Measurements from ENCODE around the gene NOS2. TPM values are rescaled to one million over a fixed set of nuclear protein-coding genes. Genes with fewer than 3 reads are reported as not detected.
"Not testable (repeated sequence)": the region's sequence is repeated elsewhere in the genome, so short reads cannot be mapped to it uniquely, and the experiment has no call there.

The NOS2 gene
- total RNA-seq, 1 experiment from 2014 or later, result 0.67 TPM

GRCh38 chr17:27846042-27846655 is 45.8 kb upstream of the NOS2 start:
- no peaks in the 10 kb centered on the region for H3K4me1 ChIP-seq (ENCODE audit: insufficient read depth, low read length, poor library complexity, severe bottlenecking)
- H3K27me3 ChIP-seq (replicated peaks; ENCODE audit: insufficient read depth, low read depth, low read length, poor library complexity), result no peaks in the 10 kb centered on the region
- DNase-seq (ENCODE audit: low spot score), result no peak
- BruUV-seq (replicated peaks), result no TSS peak
- intact Hi-C loops (cut with micrococcal nuclease; ENCODE audit: unreplicated experiment), result no loop called here
- POLR2A ChIA-PET (ENCODE audit: low non-redundant PET), result no interaction called here
- no peaks in the 10 kb centered on the region for H3K9me3 ChIP-seq (ENCODE audit: low read depth, low read length, poor library complexity, severe bottlenecking)
- no peak for TF ChIP-seq EZH2 (IDR thresholded peaks at IDR 0.05; ENCODE audit: borderline replicate concordance, low read depth, low read length, poor library complexity, severe bottlenecking)
- TF ChIP-seq, protein P1, sequence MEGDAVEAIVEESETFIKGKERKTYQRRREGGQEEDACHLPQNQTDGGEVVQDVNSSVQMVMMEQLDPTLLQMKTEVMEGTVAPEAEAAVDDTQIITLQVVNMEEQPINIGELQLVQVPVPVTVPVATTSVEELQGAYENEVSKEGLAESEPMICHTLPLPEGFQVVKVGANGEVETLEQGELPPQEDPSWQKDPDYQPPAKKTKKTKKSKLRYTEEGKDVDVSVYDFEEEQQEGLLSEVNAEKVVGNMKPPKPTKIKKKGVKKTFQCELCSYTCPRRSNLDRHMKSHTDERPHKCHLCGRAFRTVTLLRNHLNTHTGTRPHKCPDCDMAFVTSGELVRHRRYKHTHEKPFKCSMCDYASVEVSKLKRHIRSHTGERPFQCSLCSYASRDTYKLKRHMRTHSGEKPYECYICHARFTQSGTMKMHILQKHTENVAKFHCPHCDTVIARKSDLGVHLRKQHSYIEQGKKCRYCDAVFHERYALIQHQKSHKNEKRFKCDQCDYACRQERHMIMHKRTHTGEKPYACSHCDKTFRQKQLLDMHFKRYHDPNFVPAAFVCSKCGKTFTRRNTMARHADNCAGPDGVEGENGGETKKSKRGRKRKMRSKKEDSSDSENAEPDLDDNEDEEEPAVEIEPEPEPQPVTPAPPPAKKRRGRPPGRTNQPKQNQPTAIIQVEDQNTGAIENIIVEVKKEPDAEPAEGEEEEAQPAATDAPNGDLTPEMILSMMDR (conservative IDR thresholded peaks at IDR 0.05; ENCODE audit: low read depth, low read length), result no peak
- no peak overlapping the region for H3K27ac ChIP-seq (ENCODE audit: low read depth, low read length, poor library complexity, severe bottlenecking)
- H3K4me3 ChIP-seq (ENCODE audit: low read depth, low read length, poor library complexity, severe bottlenecking), result no peak overlapping the region
- CTCF ChIA-PET, result no interaction called here
- H3K36me3 ChIP-seq (ENCODE audit: insufficient read depth, low read length, poor library complexity, severe bottlenecking), result no peaks in the 10 kb centered on the region

GRCh38 chr17:27845264-27846041 is 45.1 kb upstream of the NOS2 start:
- H3K4me3 ChIP-seq (ENCODE audit: low read depth, low read length, poor library complexity, severe bottlenecking), result no peak overlapping the region
- no peaks in the 10 kb centered on the region for H3K36me3 ChIP-seq (ENCODE audit: insufficient read depth, low read length, poor library complexity, severe bottlenecking)
- no peaks in the 10 kb centered on the region for H3K9me3 ChIP-seq (ENCODE audit: low read depth, low read length, poor library complexity, severe bottlenecking)
- intact Hi-C loops (cut with micrococcal nuclease; ENCODE audit: unreplicated experiment), result no loop called here
- no peak overlapping the region for H3K27ac ChIP-seq (ENCODE audit: low read depth, low read length, poor library complexity, severe bottlenecking)
- POLR2A ChIA-PET (ENCODE audit: low non-redundant PET), result no interaction called here
- CTCF ChIA-PET, result no interaction called here
- no peak for TF ChIP-seq EZH2 (IDR thresholded peaks at IDR 0.05; ENCODE audit: borderline replicate concordance, low read depth, low read length, poor library complexity, severe bottlenecking)
- TF ChIP-seq, protein P1 (conservative IDR thresholded peaks at IDR 0.05; ENCODE audit: low read depth, low read length), result no peak
- DNase-seq (ENCODE audit: low spot score), result no peak
- H3K27me3 ChIP-seq (replicated peaks; ENCODE audit: insufficient read depth, low read depth, low read length, poor library complexity), result no peaks in the 10 kb centered on the region
- H3K4me1 ChIP-seq (ENCODE audit: insufficient read depth, low read length, poor library complexity, severe bottlenecking), result no peaks in the 10 kb centered on the region
- BruUV-seq (replicated peaks), result no TSS peak

- Histone ChIP-seq H3K27ac (ENCODE audit: low read depth, low read length, poor library complexity, severe bottlenecking) (no peak overlapping the region), H3K4me3 (ENCODE audit: low read depth, low read length, poor library complexity, severe bottlenecking) (no peak overlapping the region), H3K9me3 (ENCODE audit: low read depth, low read length, poor library complexity, severe bottlenecking) (no peaks in the 10 kb centered on the region), H3K27me3 (replicated peaks; ENCODE audit: insufficient read depth, low read depth, low read length, poor library complexity) (no peaks in the 10 kb centered on the region), H3K4me1 (ENCODE audit: insufficient read depth, low read length, poor library complexity, severe bottlenecking) (no peaks in the 10 kb centered on the region), H3K36me3 (ENCODE audit: insufficient read depth, low read length, poor library complexity, severe bottlenecking) (no peaks in the 10 kb centered on the region)
- no TSS peak for BruUV-seq (replicated peaks)
- intact Hi-C loops (cut with micrococcal nuclease; ENCODE audit: unreplicated experiment), result no loop called here
- POLR2A ChIA-PET (ENCODE audit: low non-redundant PET), result no interaction called here
- no peak for TF ChIP-seq EZH2 (IDR thresholded peaks at IDR 0.05; ENCODE audit: borderline replicate concordance, low read depth, low read length, poor library complexity, severe bottlenecking)
- TF ChIP-seq, protein P1 (conservative IDR thresholded peaks at IDR 0.05; ENCODE audit: low read depth, low read length), result no peak
- CTCF ChIA-PET, result no interaction called here
- no peak for DNase-seq (ENCODE audit: low spot score)
Observed at GRCh38 chr17:27840688-27841087, 40.4 kb upstream of the NOS2 start.

GRCh38 chr17:27840406-27840678 is 40.0 kb upstream of the NOS2 start:
- H3K4me1 ChIP-seq (ENCODE audit: insufficient read depth, low read length, poor library complexity, severe bottlenecking); POLR2A ChIA-PET (ENCODE audit: low non-redundant PET); H3K4me3 ChIP-seq (ENCODE audit: low read depth, low read length, poor library complexity, severe bottlenecking); H3K9me3 ChIP-seq (ENCODE audit: low read depth, low read length, poor library complexity, severe bottlenecking); BruUV-seq (replicated peaks); H3K27me3 ChIP-seq (replicated peaks; ENCODE audit: insufficient read depth, low read depth, low read length, poor library complexity); CTCF ChIA-PET; DNase-seq (ENCODE audit: low spot score); H3K27ac ChIP-seq (ENCODE audit: low read depth, low read length, poor library complexity, severe bottlenecking); intact Hi-C loops (cut with micrococcal nuclease; ENCODE audit: unreplicated experiment); H3K36me3 ChIP-seq (ENCODE audit: insufficient read depth, low read length, poor library complexity, severe bottlenecking): not testable (repeated sequence)

DNA sequence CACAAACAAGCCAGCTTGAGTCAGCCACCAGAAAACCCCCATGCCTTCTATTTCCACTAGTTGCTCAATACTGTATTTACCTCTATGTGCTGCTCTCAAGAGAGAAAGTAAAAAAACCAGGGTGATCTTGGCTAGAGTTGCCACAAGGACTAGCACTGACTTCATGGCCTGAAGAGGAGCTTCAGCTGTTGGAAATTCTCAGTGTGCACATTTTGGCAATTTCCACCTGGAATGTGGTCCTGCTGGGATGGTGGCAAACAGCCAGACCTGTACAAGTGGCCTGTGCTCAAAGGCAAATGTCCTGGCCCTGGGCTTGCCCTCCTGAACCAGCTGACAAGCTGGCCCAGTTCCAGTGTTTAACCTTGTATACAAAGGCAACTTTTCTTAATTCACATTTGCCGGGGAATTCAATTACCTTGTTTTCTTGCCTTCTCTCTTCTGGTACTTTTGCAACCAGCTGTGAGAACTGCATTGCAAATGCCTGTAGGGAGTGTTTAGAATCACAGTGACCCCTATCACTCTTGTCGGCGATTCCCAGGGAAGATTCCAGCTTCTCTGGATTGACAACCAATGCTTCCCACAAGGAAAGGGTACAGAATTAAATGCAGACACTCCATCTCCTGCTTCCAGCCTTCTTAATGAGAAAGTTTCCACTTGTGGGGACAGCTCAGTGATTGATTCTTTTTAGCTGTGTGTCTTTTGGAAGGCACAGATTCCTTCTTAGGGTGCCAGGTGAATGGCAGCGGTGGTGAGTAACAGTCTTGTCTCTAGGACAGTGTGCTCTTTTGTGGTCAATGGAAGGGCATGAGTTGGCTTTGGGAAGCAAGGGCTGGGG is 39.5 kb upstream of the NOS2 start:
- H3K4me3 ChIP-seq (ENCODE audit: low read depth, low read length, poor library complexity, severe bottlenecking); BruUV-seq (replicated peaks); CTCF ChIA-PET; H3K4me1 ChIP-seq (ENCODE audit: insufficient read depth, low read length, poor library complexity, severe bottlenecking); H3K36me3 ChIP-seq (ENCODE audit: insufficient read depth, low read length, poor library complexity, severe bottlenecking); H3K27me3 ChIP-seq (replicated peaks; ENCODE audit: insufficient read depth, low read depth, low read length, poor library complexity); H3K9me3 ChIP-seq (ENCODE audit: low read depth, low read length, poor library complexity, severe bottlenecking); DNase-seq (ENCODE audit: low spot score); POLR2A ChIA-PET (ENCODE audit: low non-redundant PET); intact Hi-C loops (cut with micrococcal nuclease; ENCODE audit: unreplicated experiment); H3K27ac ChIP-seq (ENCODE audit: low read depth, low read length, poor library complexity, severe bottlenecking): not testable (repeated sequence)

Data from A673 (cell line).